GM19397 (cell line): ENCODE data around the gene ARHGAP26.

Experiments
- ATAC-seq: cut with Tn5 transposase; IDR thresholded peaks from one replicate; pipeline ENCODE4 v1.9.1; 2021; ENCODE audit warnings: mild to moderate bottlenecking, moderate library complexity; ENCODE audit not compliant: unreplicated experiment

Gene ARHGAP26

DNA sequence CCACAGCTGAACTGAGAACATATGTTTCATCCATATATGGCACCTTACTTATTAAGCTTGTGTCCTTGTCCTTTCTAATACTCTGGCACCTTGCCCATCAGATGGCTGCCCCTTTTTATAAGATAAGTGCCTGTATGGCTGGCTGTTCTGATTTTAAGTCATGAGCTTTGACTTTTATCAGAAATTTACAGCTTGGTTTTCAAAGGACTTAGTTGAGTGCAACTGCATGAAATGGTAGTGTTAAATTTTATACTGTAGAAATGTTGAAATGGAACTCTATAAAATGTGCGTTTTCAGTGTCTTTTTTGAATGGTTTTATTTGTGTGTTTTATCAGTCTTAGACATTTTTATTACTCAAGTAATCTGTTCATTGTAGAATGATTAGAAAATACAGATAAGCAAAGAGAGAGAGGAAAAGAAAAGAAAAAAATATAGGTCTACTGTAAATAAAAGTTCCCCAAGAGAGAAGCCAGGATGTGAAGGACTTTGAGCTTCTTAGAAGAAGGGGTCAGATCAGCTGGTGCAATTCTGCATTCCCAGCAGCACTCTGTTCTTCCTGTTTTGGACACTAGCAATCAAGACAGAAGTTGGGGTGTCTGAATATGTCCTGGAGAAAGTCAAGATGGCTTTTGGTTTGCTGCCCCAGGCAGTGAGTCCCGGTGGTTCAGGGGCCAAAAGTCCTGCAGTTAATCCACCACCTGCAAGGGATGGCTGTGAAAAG lies 38.9 kb downstream of the ARHGAP26 start:
- ATAC-seq: no peak

- no peak for ATAC-seq
These were observed 39.9 kb downstream of the ARHGAP26 start for GRCh38 chr5:142810081-142810480.

DNA sequence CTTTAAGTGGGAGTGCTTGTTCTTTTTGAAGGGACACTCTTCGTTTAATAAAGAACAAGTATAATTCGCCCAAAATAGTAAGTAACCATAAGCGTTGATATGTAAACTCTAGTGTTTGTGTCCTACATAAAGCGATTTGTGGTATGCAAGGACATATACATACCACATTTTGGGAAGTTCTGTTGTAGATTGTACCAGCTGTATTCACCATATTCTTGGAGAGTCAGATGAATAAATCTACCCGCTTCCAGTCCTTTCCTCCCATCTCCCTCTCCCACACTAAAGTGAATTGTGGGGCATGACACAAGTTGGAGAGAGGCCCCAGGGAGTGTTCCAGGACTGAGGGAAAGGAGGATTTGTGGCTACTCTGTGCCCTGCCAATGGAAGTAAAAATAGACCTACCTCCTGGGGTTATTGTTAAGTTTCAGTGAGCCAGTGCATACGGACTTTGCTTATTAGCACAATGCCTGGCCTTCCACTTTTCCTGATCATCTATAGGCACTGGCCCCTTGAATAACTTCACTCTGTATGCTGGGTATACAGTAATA lies 40.6 kb downstream of the ARHGAP26 start:
- no peak for ATAC-seq

DNA sequence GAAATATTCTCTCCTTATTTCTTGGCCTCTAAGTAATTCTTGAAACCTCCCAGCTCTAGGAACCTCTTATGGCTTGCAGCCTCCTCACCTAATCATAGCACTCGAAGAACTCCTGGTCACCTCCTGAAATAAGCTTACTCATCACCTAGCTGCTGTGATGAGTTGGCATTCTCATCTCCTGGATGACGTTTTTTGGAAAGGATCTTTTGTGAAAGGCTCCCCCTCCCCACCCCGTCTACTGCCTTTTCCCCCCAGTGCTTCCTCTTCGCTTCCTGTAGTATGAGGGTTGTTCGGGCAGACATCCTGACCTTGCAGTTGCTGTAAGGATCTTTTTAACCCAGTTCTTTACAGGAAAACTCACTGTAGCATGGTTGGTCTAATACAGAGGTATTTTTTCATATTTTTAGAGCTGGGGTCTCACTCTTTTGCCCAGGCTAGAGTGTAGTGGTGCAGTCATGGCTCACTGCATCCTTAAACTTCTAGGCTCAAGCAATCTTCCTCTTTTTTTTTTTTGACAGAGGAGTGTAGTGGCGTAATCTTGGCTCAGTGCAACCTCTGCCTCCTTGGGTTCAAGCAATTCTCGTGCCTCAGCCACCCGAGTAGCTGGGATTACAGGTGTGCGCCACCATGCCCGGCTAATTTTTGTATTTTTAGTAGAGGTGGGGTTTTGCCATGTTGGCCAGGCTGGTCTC lies 41.8 kb downstream of the ARHGAP26 start:
- no peak for ATAC-seq

- no peak for ATAC-seq
These were observed 43.0 kb downstream of the ARHGAP26 start for GRCh38 chr5:142813220-142813619.

DNA sequence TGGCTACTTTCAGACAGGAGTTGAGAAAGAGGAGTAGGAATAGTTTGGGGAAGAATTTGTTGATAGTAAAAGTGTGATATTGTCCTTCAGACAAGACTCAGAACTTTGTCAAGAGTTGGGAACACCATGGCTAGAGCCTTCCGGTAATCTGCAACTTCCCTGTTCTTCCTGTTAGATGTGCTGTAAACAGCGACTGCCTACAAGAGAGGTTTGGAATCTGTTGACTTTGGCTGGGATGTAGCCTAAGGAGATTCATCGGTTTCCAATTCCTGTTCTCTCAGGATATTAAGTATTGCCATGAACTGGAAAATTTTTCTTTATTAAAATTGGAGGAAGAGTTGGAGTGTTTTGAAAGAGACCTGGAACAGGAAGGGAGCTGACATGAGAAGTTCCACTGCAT lies 43.9 kb downstream of the ARHGAP26 start:
- no peak for ATAC-seq

DNA sequence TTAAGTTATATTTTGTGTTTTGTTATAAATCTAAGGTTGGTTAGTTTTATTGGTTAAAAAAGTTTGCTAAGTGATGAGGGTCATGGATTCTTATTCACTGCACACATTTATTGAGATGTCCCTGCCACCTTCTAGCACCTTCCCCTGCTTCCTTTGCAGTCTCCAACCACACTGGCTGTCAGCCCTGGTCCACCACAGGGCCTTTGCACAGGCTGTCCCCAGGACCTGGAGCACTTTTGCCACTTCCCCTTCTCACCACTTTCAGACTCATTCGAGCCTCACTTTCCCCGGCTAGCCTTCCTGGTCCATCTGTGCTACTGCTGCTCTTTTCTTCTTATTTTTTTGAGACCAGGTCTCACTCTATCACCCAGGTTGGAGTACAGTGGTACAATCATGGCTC lies 45.3 kb downstream of the ARHGAP26 start:
- ATAC-seq: no peak

GRCh38 chr5:142816531-142817430 lies 46.6 kb downstream of the ARHGAP26 start:
- no peak for ATAC-seq

DNA sequence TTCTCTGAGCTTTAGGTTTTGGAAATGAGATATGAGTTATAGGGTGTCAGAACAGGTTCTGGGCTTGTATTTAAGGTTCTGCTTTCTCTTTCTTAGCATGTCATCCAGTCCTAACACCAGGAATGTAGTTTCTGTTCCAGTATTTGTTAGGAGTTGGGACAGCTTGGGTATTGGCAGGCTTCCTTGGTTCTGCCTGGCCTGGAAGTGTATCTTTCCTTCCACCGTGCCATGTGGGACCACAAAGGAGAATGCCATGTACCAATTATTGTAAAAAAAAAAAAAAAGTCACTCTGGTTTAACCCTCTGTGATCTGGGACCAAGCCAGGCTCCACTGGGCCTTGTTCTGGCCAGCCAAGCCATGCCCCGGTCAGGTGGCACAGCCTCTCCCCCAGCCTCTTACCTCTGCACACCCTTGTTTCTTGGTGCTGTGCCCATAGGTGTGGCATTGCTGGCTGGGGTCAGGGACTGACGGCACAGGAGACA lies 47.8 kb downstream of the ARHGAP26 start:
- ATAC-seq: no peak

GRCh38 chr5:142819292-142819691 lies 49.1 kb downstream of the ARHGAP26 start:
- ATAC-seq: no peak

- ATAC-seq: no peak
These were observed 49.6 kb downstream of the ARHGAP26 start for GRCh38 chr5:142819825-142820224.

DNA sequence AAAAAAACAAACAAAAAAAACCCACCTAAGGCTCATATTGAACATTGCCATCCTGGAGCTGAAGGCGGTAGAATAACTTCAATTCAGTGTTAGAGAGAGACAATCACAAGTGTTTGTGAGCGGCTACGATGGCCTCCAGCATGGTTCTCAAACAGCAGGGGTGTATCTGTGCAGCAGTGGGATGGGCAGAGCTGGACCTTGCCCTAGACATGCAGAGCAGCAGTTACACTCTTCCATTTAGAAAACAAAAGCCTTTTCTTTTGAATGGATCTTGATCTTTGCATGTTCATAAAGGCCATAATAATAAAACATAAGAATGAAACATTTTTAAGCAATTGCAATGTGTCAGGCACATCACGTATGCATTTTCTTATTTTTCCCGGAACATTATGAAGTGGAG lies 50.3 kb downstream of the ARHGAP26 start:
- ATAC-seq: no peak

- ATAC-seq: no peak
These were observed 51.0 kb downstream of the ARHGAP26 start for GRCh38 chr5:142821034-142821732.

DNA sequence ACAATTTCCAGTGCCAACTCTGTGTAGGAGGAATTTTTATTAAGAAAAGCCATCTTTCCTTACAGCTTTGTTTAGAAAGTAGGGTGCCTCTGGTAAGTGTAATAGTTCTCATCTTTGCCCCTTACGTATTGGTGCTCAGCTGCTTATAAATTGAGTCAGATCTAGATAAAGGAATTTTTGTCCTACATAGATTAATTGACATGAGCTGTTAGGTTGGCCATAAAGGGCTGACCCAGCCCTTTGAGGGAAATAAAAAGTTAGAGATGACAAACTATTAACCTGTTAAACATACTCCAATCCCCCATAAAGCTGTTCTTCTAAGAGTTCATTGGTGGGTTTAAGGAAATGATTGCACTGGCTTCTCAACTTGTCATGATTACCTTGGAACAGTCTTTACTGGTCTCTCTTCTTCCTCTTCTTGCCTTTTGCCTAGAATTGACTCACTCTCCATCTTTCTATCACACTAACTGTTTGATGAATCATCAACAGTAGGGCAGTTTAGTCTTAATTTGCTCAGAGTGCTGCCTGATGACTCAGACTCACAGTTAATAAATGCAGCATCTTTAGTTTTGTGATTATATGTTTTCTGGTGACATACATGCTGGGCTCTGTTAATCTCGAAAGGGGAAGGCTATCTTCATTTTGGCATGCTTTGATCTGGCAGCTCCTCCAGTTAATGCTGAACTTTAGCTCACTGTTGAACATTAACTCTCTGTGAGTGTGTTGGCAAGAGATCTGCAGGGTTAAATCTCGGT lies 51.7 kb downstream of the ARHGAP26 start:
- peak; percentile 69 for ATAC-seq

GRCh38 chr5:142823126-142823525 lies 52.9 kb downstream of the ARHGAP26 start:
- ATAC-seq: no peak

DNA sequence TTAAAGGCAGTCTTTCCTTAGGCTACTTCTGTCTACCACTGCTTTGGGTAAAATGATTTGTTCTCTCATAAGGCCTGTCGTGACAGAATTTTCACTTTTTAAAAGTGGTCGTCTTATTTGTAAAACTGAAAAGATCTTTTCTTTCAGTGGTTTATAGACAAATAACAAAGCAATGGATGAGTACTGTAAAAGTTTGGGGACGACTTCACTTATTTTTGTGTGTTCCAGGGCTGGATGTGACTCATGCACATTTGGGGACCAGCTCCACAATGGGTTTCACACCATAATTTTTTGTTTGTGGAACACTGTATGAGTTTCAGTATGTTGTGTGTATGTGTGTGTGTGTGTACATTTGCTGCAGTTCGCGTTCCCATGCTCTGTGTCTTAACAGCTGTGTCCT lies 53.6 kb downstream of the ARHGAP26 start:
- ATAC-seq: no peak

DNA sequence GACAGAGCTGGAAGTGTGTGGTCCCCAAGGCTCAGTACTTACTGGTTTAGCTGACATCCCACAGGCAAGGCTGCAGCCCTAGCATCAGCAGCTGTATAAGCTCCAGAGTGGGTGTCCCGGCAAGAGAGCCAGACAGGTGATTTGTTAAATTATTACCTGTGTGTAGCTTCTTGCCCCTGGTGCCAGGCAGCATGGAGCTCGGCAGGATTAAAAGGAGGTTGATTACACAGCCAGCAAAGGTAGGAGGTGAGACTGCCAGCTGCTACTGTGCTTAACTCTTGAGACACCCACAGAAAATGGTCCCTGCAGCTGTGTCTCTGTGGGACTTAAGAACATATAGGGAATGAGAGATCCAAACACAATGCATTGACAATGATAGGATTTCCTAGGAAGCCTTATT lies 54.2 kb downstream of the ARHGAP26 start:
- no peak for ATAC-seq

DNA sequence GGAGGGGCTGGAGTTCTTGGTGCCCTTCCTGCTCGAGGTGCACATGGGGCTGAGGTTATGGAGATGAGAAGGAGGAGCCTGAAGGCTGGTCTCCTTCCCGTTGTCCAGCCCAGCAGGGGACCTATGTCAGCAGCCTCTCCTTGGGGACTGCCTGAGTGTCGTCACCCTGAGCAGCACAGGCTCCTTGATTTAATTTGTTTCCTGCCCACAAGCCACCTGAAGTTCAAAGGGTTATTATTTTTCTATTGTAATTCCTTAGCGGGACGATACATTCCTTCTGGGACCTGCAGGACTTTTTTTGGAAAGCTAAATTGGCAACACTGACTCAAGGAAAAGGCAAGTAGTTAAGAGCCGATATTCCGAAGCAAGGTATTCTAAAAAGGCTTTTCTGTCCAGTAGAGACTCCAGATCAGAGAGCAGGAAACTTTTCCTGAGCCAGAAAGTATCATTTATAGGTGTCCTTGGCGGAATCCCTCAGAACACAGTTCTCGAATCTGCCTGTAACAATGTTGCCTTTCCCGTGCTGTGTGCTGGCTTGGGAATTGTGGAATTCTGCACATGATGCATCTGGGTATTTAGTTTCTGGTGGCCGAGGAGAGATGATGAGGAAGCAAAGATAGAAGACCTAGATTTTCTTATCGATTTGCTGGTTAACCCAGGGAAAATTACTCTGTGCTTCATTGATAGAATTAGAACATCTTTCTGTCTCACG lies 55.4 kb downstream of the ARHGAP26 start:
- no peak for ATAC-seq

- ATAC-seq: no peak
These were observed 55.9 kb downstream of the ARHGAP26 start for GRCh38 chr5:142826093-142826492.
